GF-D8 (cell line): ENCODE measurements around the gene CAPN12.

Experiments
- DNase-seq: peaks from one replicate; lab custom pipeline; 2025; lab: John Stamatoyannopoulos, UW

Gene CAPN12

GRCh38 chr19:38710416-38710702 is 33.9 kb downstream of the CAPN12 start:
- DNase-seq = no peak

GRCh38 chr19:38709671-38710415 is 34.4 kb downstream of the CAPN12 start:
- DNase-seq = no peak

GRCh38 chr19:38709119-38709518 is 35.2 kb downstream of the CAPN12 start:
- DNase-seq = no peak

- DNase-seq = no peak
These were observed 35.8 kb downstream of the CAPN12 start for GRCh38 chr19:38708413-38709024.

- no peak for DNase-seq
These were observed 36.7 kb downstream of the CAPN12 start for GRCh38 chr19:38707512-38708114.

GRCh38 chr19:38706792-38707511 is 37.3 kb downstream of the CAPN12 start:
- DNase-seq = no peak

- no peak for DNase-seq
These were observed 38.9 kb downstream of the CAPN12 start for GRCh38 chr19:38705197-38706019.

- DNase-seq = no peak
These were observed 39.7 kb downstream of the CAPN12 start for GRCh38 chr19:38704488-38705026.

GRCh38 chr19:38703509-38703908 is 40.8 kb downstream of the CAPN12 start:
- DNase-seq = no peak

- DNase-seq = no peak
These were observed 42.0 kb downstream of the CAPN12 start for GRCh38 chr19:38702278-38702677.

GRCh38 chr19:38701455-38702063 is 42.7 kb downstream of the CAPN12 start:
- DNase-seq = no peak

GRCh38 chr19:38700902-38701454 is 43.3 kb downstream of the CAPN12 start:
- no peak for DNase-seq

- no peak for DNase-seq
These were observed 43.8 kb downstream of the CAPN12 start for GRCh38 chr19:38700350-38700901.

- DNase-seq = no peak
These were observed 44.5 kb downstream of the CAPN12 start for GRCh38 chr19:38699647-38700349.

- no peak for DNase-seq
These were observed 45.3 kb downstream of the CAPN12 start for GRCh38 chr19:38699027-38699346.

- DNase-seq = no peak
These were observed 45.8 kb downstream of the CAPN12 start for GRCh38 chr19:38698225-38699026.

- no peak for DNase-seq
These were observed 46.6 kb downstream of the CAPN12 start for GRCh38 chr19:38697641-38698071.

GRCh38 chr19:38697197-38697596 is 47.1 kb downstream of the CAPN12 start:
- DNase-seq = no peak

GRCh38 chr19:38696729-38697055 is 47.6 kb downstream of the CAPN12 start:
- no peak for DNase-seq
